ENCODE measurements around the gene CLIC3.
"Not testable (repeated sequence)": the region's sequence is repeated elsewhere in the genome, so short reads cannot be mapped to it uniquely, and the experiment has no call there.

The CLIC3 gene

DNA sequence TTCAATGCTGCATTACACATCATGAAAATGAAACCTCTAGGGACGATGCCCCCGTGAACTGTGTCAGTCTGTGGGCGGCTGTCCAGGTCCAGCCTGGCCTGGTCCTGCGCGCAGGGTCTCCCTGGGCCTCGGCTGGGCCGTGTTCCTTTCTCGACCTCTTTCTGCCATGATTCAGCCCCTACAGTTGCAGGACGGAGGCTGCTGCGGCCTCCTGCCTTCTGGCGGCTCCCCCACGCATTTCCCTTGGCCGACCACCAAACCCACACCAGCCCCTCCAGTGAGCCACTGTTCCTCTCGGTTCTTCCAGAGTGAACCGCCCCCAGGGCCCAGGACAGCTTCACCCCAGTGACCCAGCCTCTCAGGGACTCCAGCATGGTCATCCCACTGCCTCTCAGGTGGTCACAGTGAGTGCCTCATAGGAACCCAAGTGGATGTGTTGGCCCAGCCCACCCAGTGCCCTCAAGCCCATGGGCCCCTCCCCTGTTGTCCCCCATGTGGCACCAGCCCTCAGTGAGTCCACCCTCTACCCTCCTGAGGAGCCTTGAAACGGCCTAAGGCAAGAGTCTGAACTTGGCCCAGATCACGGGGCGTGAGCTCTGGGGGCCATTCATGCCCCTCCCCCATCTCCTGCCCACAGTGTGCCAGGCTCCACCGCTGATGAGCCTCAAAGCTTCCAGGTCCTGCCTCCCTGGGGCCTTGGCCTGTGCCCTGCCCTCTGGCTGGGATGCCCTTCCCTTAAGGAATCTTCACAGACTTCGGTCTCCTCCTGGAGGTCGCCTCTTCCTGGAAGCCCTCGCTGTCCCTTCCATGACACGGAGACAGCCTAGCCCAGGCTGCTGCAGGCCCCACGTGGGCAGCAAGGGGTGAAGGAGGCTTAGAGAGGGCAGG, 10.0 kb upstream of the CLIC3 start:
- Histone ChIP-seq H3K27me3 (ENCODE audit: insufficient read depth, insufficient read length) (no peaks in the 10 kb centered on the region), H3K36me3 (ENCODE audit: insufficient read depth, insufficient read length, low read length) (no peaks in the 10 kb centered on the region), H3K4me3 (ENCODE audit: insufficient read length, low read depth) (no peak overlapping the region), H3K9me3 (ENCODE audit: insufficient read depth, low read length) (peaks cover 8% of the 10 kb centered on the region; the same call in 1 of the 2 replicates), H3K4me1 (ENCODE audit: insufficient read depth, insufficient read length) (no peaks in the 10 kb centered on the region), H3K9ac (ENCODE audit: insufficient read length, low read depth) (no peak overlapping the region)
- DNase-seq (ENCODE audit: low read depth, low spot score), result no peak
- no peak for TF ChIP-seq YY1 (IDR thresholded peaks at IDR 0.05; ENCODE audit: insufficient read depth, insufficient read length)
- no peak for TF ChIP-seq SUZ12 (IDR thresholded peaks at IDR 0.05; ENCODE audit: extremely low read depth, insufficient read depth, insufficient read length)
- no peak for TF ChIP-seq ZNF274 (IDR thresholded peaks at IDR 0.05; ENCODE audit: low read depth, low read length)

DNA sequence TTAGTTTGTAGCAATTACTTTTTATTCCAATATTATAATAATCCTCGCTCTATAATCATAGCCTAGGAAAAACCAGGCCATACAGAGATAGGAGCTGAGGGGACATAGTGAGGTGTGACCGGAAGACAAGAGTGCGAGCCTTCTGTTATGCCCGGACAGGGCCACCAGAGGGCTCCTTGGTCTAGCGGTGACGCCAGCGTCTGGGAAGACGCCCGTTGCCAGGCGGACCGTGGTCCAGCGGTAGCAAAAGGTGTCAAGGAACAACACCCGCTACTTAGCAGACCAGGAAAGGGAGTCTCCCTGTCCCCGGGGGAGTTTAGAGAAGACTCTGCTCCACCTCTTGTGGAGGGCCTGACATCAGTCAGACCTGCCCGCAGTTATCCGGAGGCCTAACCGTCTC, 7.9 kb upstream of the CLIC3 start:
- not testable (repeated sequence) for H3K27me3 ChIP-seq (ENCODE audit: insufficient read depth, insufficient read length); H3K36me3 ChIP-seq (ENCODE audit: insufficient read depth, insufficient read length, low read length); H3K9me3 ChIP-seq (ENCODE audit: insufficient read depth, low read length); H3K4me1 ChIP-seq (ENCODE audit: insufficient read depth, insufficient read length); H3K9ac ChIP-seq (ENCODE audit: insufficient read length, low read depth); H3K4me3 ChIP-seq (ENCODE audit: insufficient read length, low read depth); DNase-seq (ENCODE audit: low read depth, low spot score)

DNA sequence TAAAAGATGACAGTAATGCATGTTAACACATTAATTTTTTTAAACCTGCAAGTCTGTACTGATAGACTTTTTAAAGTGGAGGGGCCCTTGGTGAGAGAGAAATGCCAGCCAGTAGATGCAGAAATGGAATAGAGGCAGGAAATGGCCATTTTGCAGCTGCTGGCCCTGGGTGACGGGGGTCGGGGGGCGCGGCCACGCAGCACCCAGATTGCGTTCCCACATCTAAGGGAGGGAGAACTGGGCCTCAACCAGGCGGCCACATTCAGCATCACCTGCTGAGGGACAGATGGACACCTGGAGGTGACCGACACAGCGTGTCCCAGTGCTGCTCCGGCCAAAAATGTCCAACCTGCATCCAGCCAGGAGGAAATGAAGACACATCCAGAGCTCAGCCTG, 6.3 kb upstream of the CLIC3 start:
- H3K9ac ChIP-seq (ENCODE audit: insufficient read length, low read depth), result no peak overlapping the region
- H3K4me1 ChIP-seq (ENCODE audit: insufficient read depth, insufficient read length), result peaks cover 5% of the 10 kb centered on the region
- peaks cover 8% of the 10 kb centered on the region; the same call in 1 of the 2 replicates for H3K9me3 ChIP-seq (ENCODE audit: insufficient read depth, low read length)
- no peaks in the 10 kb centered on the region for H3K36me3 ChIP-seq (ENCODE audit: insufficient read depth, insufficient read length, low read length)
- DNase-seq (ENCODE audit: low read depth, low spot score), result no peak
- no peak overlapping the region for H3K4me3 ChIP-seq (ENCODE audit: insufficient read length, low read depth)
- H3K27me3 ChIP-seq (ENCODE audit: insufficient read depth, insufficient read length), result no peaks in the 10 kb centered on the region
- TF ChIP-seq YY1 (IDR thresholded peaks at IDR 0.05; ENCODE audit: insufficient read depth, insufficient read length) (no peak), ZNF274 (IDR thresholded peaks at IDR 0.05; ENCODE audit: low read depth, low read length) (no peak), SUZ12 (IDR thresholded peaks at IDR 0.05; ENCODE audit: extremely low read depth, insufficient read depth, insufficient read length) (no peak)

DNA sequence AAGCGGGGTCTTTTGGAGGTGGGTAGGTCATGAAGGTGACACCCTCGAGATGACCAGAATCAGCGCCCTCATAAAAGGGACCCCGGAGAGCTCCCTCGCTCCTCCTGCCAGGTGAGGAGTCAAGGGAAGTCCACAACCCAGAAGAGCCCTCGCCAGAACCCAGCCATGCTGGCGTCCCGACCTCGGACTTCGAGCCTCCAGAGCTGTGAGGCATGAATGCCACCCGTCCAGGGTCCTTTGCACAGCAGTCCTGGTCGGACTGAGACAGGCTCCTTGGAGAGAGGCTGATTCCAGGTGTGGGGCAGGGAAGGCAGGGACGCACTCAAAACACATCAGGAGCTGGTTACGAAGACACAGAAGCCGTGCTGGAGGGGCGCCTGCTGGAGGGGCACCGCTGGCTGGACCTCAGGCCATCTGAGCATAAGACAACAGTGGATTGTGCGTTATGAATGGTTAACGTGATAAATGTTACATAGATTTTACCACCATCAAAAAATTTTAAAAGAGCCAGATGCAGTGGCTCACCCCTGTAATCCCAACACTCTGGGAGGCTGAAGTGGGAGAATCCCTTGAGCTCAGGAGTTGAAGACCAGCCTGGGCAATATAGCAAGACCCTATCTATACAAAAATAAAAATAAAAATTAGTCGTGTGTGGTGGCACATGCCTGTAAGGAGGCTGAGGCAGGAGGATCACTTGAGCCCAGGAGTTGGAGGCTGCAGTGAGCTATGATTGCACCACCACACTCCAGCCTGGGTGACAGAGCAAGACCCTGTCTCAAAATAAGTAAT, 5.7 kb upstream of the CLIC3 start:
- no peak for DNase-seq (ENCODE audit: low read depth, low spot score)
- Histone ChIP-seq H3K9ac (ENCODE audit: insufficient read length, low read depth) (no peak overlapping the region), H3K9me3 (ENCODE audit: insufficient read depth, low read length) (peaks cover 8% of the 10 kb centered on the region; the same call in 1 of the 2 replicates), H3K4me3 (ENCODE audit: insufficient read length, low read depth) (no peak overlapping the region), H3K36me3 (ENCODE audit: insufficient read depth, insufficient read length, low read length) (no peaks in the 10 kb centered on the region), H3K27me3 (ENCODE audit: insufficient read depth, insufficient read length) (no peaks in the 10 kb centered on the region), H3K4me1 (ENCODE audit: insufficient read depth, insufficient read length) (peaks cover 10% of the 10 kb centered on the region)
- TF ChIP-seq YY1 (IDR thresholded peaks at IDR 0.05; ENCODE audit: insufficient read depth, insufficient read length) (no peak), SUZ12 (IDR thresholded peaks at IDR 0.05; ENCODE audit: extremely low read depth, insufficient read depth, insufficient read length) (no peak), ZNF274 (IDR thresholded peaks at IDR 0.05; ENCODE audit: low read depth, low read length) (no peak)

DNA sequence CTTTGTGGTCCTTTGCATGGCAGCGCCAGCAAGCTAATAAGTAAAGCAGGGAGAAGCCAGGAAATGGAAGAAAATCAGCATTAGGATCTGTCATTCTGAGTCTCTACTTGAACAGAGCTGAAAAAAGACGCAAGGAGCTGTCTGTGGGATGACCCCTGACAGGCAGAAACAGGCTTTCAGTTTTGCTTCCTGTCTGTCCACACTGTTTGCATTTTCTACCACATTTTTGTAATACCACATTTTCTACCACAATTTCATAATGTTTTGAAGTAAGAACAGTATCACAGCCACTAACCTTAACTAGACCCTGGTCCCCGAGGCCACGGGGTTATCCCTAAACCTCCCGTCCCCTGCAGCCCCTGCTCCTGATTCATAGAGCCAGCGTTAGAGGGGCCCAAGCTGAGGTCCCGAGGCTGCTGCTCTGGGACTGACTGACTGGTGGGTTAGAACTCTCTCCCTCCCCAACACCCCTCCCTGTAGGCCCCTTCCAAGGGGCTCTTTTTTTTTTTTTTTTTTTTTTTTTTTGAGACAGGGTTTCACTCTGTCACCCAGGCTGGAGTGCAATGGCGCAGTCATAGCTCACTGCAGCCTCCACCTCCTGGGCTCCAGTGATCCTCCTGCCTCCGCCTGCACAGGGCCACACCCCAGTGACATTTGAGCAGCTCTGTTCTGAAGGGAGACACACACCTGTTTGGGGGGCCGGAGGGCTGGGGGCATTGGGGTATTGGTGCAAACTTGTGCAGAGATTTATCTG, 4.0 kb upstream of the CLIC3 start:
- TF ChIP-seq SUZ12 (IDR thresholded peaks at IDR 0.05; ENCODE audit: extremely low read depth, insufficient read depth, insufficient read length), result no peak
- TF ChIP-seq YY1 (IDR thresholded peaks at IDR 0.05; ENCODE audit: insufficient read depth, insufficient read length), result no peak
- no peak for TF ChIP-seq ZNF274 (IDR thresholded peaks at IDR 0.05; ENCODE audit: low read depth, low read length)
- Histone ChIP-seq H3K9ac (ENCODE audit: insufficient read length, low read depth) (no peak overlapping the region), H3K36me3 (ENCODE audit: insufficient read depth, insufficient read length, low read length) (peaks cover 2% of the 10 kb centered on the region), H3K9me3 (ENCODE audit: insufficient read depth, low read length) (peaks cover 4% of the 10 kb centered on the region; the same call in 1 of the 2 replicates), H3K4me3 (ENCODE audit: insufficient read length, low read depth) (no peak overlapping the region), H3K4me1 (ENCODE audit: insufficient read depth, insufficient read length) (peaks cover 19% of the 10 kb centered on the region), H3K27me3 (ENCODE audit: insufficient read depth, insufficient read length) (no peaks in the 10 kb centered on the region)
- DNase-seq (ENCODE audit: low read depth, low spot score), result no peak

DNA sequence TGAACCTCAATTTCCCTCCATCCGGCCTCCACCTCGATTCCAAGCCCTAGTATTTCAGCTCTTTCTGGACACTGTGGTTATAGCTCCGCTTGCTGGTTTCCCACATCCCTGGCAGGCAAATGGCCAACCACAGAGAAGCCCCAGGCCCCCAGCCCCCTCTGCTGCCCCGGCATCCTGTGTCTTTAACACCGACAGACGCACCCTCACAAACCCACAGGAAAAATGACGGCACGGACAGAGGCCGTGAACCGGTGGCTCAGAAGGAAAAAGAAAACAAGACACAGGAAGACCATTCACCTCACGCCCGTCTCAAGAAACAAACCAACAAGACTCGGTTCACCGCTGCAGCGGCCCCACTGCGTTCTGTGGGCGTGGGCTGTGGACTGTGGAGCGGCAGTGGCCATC, 1.5 kb upstream of the CLIC3 start:
- no peak for TF ChIP-seq ZNF274 (IDR thresholded peaks at IDR 0.05; ENCODE audit: low read depth, low read length)
- no peak for TF ChIP-seq YY1 (IDR thresholded peaks at IDR 0.05; ENCODE audit: insufficient read depth, insufficient read length)
- TF ChIP-seq SUZ12 (IDR thresholded peaks at IDR 0.05; ENCODE audit: extremely low read depth, insufficient read depth, insufficient read length), result no peak
- peak overlapping the region; percentile 57 for H3K9ac ChIP-seq (ENCODE audit: insufficient read length, low read depth)
- H3K4me1 ChIP-seq (ENCODE audit: insufficient read depth, insufficient read length), result peaks cover 25% of the 10 kb centered on the region
- H3K9me3 ChIP-seq (ENCODE audit: insufficient read depth, low read length), result no peaks in the 10 kb centered on the region
- H3K36me3 ChIP-seq (ENCODE audit: insufficient read depth, insufficient read length, low read length), result peaks cover 27% of the 10 kb centered on the region
- no peak for DNase-seq (ENCODE audit: low read depth, low spot score)
- no peaks in the 10 kb centered on the region for H3K27me3 ChIP-seq (ENCODE audit: insufficient read depth, insufficient read length)
- H3K4me3 ChIP-seq (ENCODE audit: insufficient read length, low read depth), result no peak overlapping the region
